Hepatocyte (in vitro differentiated cells): Measurements from ENCODE around the gene FAM13C.

Experiments used
- CTCF ChIP-seq: fragments of 200-600 bp; sonication (generic); IDR thresholded peaks from 2 replicates; pipeline ENCODE4 v1.5.1; 2016; ENCODE audit warnings: antibody characterized with exemption, mild to moderate bottlenecking; ENCODE audit not compliant: poor library complexity
- EZH2 ChIP-seq: fragments of 200-600 bp; sonication (generic); IDR thresholded peaks from 2 replicates; pipeline ENCODE4 v1.6.1; 2016; ENCODE audit warnings: antibody characterized with exemption, mild to moderate bottlenecking, borderline replicate concordance
- EZH2phosphoT487 ChIP-seq: fragments of 200-600 bp; sonication (generic); IDR thresholded peaks from one replicate; pipeline ENCODE4 v1.6.1; 2018; ENCODE audit warnings: antibody characterized with exemption, mild to moderate bottlenecking, low read depth, moderate library complexity; ENCODE audit not compliant: unreplicated experiment, severe bottlenecking

- TF ChIP-seq CTCF = no peak
- no peak for TF ChIP-seq EZH2phosphoT487
- TF ChIP-seq EZH2 = no peak
Measured at GRCh38 chr10:59257224-59257623, 105.1 kb downstream of the FAM13C start.
